Measurements from ENCODE around the gene TAB2. TPM values are rescaled to one million over a fixed set of nuclear protein-coding genes. Genes with fewer than 3 reads are reported as not detected.

Gene TAB2
- total and polyA plus RNA-seq, 2 experiments from 2014 or later = 19.8 to 59.2 TPM

DNA sequence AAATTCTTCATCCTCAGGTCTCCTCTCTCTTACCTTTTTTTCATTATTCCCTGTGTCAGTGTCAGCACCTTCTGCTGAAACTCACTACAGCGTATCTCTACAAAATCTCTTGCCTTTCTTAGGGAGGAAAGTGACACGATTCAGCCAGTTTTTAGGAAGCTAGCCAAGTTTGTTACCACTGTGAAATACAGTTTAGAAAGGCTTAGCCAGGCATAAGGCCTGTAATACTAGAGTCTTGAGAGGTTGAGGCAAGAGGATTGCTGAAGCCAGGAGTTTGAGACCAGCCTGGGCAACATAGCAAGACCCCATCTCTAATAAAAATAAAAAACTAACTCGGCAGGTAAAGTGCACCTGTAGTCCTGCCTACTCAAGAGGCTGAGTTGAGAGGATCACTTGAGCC is 16.7 kb downstream of the TAB2 start (continued):
- TF ChIP-seq ZNF462 (CRISPR knock-in tag; IDR thresholded peaks at IDR 0.05) = no peak
- TF ChIP-seq EZH2phosphoT487 (IDR thresholded peaks at IDR 0.05; ENCODE audit: unreplicated experiment) = no peak
- TF ChIP-seq, protein P1, sequence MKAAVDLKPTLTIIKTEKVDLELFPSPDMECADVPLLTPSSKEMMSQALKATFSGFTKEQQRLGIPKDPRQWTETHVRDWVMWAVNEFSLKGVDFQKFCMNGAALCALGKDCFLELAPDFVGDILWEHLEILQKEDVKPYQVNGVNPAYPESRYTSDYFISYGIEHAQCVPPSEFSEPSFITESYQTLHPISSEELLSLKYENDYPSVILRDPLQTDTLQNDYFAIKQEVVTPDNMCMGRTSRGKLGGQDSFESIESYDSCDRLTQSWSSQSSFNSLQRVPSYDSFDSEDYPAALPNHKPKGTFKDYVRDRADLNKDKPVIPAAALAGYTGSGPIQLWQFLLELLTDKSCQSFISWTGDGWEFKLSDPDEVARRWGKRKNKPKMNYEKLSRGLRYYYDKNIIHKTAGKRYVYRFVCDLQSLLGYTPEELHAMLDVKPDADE (IDR thresholded peaks at IDR 0.05) = no peak
- TF ChIP-seq POLR2AphosphoS5 (IDR thresholded peaks at IDR 0.05; ENCODE audit: low read depth) = no peak
- no peak for TF ChIP-seq CTCF (conservative IDR thresholded peaks at IDR 0.05; ENCODE audit: low read depth in 2 of 2)

DNA sequence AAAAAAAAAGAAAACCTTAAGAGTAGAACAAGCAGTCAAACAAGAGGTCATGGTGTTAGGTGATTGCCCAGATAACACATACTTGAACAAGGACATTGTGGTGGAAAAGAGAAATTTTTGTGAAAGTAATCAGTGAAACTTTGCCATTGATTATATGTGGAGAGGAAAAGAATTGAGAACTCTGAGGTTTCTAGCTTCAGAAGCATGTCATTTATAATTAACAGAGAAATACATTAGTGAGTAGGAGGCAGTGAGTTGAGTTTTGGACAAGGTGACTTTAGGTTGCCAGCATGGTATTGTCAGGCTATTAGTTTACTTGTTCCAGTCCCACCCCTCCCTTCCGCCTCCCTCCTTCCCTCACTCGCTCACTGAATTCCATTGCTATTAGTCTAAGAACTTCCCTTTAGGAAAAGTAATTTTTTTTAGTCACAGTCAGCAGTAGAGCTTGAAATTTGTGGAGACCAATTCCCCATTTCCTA is 17.2 kb downstream of the TAB2 start:
- no peaks in the 10 kb centered on the region for H3K9me2 ChIP-seq (ENCODE audit: insufficient read depth)
- peaks cover 71% of the 10 kb centered on the region for H3K4me1 ChIP-seq (ENCODE audit: insufficient read depth)
- Mint-ChIP-seq H3K4me3 (no peak overlapping the region), H3K27ac (no peak overlapping the region; the same call in 1 of the 2 replicates), H3K27me3 (ENCODE audit: insufficient read depth, low read depth, poor library complexity) (no peaks in the 10 kb centered on the region), H3K9me3 (no peaks in the 10 kb centered on the region; the same call in 2 of the 3 replicates), H3K36me3 (ENCODE audit: low read depth) (peaks cover 5% of the 10 kb centered on the region; the same call in 2 of the 3 replicates), H3K4me1 (peaks cover 68% of the 10 kb centered on the region)
- peak; percentile 21; the same call in 1 of the 3 replicates for ATAC-seq
- H3F3A ChIP-seq (replicated peaks; ENCODE audit: low read depth) = no peaks in the 10 kb centered on the region
- no peak overlapping the region for H3K4me2 ChIP-seq
- DNase-seq (ENCODE audit: low spot score) = peak; percentile 41
- no peaks in the 10 kb centered on the region for H3K36me3 ChIP-seq (ENCODE audit: insufficient read depth)
- H3K4me3 ChIP-seq = no peak overlapping the region
- peaks cover 9% of the 10 kb centered on the region; the same call in 1 of the 2 replicates for H4K20me1 ChIP-seq (replicated peaks; ENCODE audit: insufficient read depth)
- no peak overlapping the region for H2AFZ ChIP-seq
- no peak for TF ChIP-seq ZNF331 (CRISPR knock-in tag; IDR thresholded peaks at IDR 0.05; ENCODE audit: low read depth)
- H3K79me2 ChIP-seq (replicated peaks; ENCODE audit: insufficient read depth) = peaks cover 100% of the 10 kb centered on the region
- no peak overlapping the region for H3K27ac ChIP-seq (ENCODE audit: low read depth)
- H3K27me3 ChIP-seq (ENCODE audit: insufficient read depth) = no peaks in the 10 kb centered on the region
